C4-2B (cell line): ENCODE results near the gene GRK4.

Experiments
- CTCF ChIP-seq: fragments of 450-650 bp; conservative IDR thresholded peaks from 2 replicates; pipeline ENCODE4 v1.5.1; 2017; ENCODE audit warnings: mild to moderate bottlenecking
- ZFX ChIP-seq: fragments of 450-650 bp; IDR thresholded peaks from 2 replicates; pipeline ENCODE4 v1.6.1; 2017

- no peak for TF ChIP-seq CTCF
- TF ChIP-seq ZFX, result no peak
Observed at GRCh38 chr4:3013839-3014350, 50.5 kb downstream of the GRK4 start.
